Endothelial cell (in vitro differentiated cells): ENCODE results near the gene OSGEPL1. TPM values are rescaled to one million over a fixed set of nuclear protein-coding genes. Genes with fewer than 3 reads are reported as not detected.
"Not testable (repeated sequence)": the region's sequence is repeated elsewhere in the genome, so short reads cannot be mapped to it uniquely, and the experiment has no call there.

ENCODE experiments used
- DNase-seq: peaks from one replicate; pipeline ENCODE4 v3.0.0; 2021; ENCODE audit warnings: low spot score
- H3K27ac Mint-ChIP-seq: one replicate; pipeline ENCODE4 v1.8.0; 2021; ENCODE audit warnings: mixed read lengths, inconsistent platforms; ENCODE audit not compliant: unreplicated experiment
- H3K27me3 Mint-ChIP-seq: one replicate; pipeline ENCODE4 v1.8.0; 2021; ENCODE audit warnings: mild to moderate bottlenecking, moderate library complexity, mixed read lengths, inconsistent platforms; ENCODE audit not compliant: unreplicated experiment
- H3K36me3 Mint-ChIP-seq: one replicate; pipeline ENCODE4 v1.8.0; 2021; ENCODE audit warnings: mild to moderate bottlenecking, low read depth, mixed read lengths, inconsistent platforms; ENCODE audit not compliant: unreplicated experiment
- H3K4me1 Mint-ChIP-seq: one replicate; pipeline ENCODE4 v1.8.0; 2021; ENCODE audit warnings: mild to moderate bottlenecking, mixed read lengths, inconsistent platforms; ENCODE audit not compliant: unreplicated experiment
- H3K4me3 Mint-ChIP-seq: one replicate; pipeline ENCODE4 v1.8.0; 2021; ENCODE audit warnings: mild to moderate bottlenecking, mixed read lengths, inconsistent platforms; ENCODE audit not compliant: unreplicated experiment
- H3K9me3 Mint-ChIP-seq: one replicate; pipeline ENCODE4 v1.8.0; 2021; ENCODE audit warnings: mixed read lengths, inconsistent platforms; ENCODE audit not compliant: unreplicated experiment
- CTCF ChIP-seq: fragments of 200-600 bp; sonication (generic); IDR thresholded peaks from one replicate; pipeline ENCODE4 v1.5.0; 2021; ENCODE audit warnings: antibody characterized with exemption; ENCODE audit not compliant: unreplicated experiment
- total RNA-seq: library from RNA; stranded (reverse); fragmentation: NEBNext Ultra II Directional; extraction: Animal tissue kit (Norgen Biotek cat#: 25700); gene quantifications from one replicate; pipeline ENCODE4 v1.2.1, GENCODE V29; 2021; ENCODE audit not compliant: unreplicated experiment

Gene OSGEPL1
- total RNA-seq, 1 donor from 2014 or later, result 4.2 TPM

DNA sequence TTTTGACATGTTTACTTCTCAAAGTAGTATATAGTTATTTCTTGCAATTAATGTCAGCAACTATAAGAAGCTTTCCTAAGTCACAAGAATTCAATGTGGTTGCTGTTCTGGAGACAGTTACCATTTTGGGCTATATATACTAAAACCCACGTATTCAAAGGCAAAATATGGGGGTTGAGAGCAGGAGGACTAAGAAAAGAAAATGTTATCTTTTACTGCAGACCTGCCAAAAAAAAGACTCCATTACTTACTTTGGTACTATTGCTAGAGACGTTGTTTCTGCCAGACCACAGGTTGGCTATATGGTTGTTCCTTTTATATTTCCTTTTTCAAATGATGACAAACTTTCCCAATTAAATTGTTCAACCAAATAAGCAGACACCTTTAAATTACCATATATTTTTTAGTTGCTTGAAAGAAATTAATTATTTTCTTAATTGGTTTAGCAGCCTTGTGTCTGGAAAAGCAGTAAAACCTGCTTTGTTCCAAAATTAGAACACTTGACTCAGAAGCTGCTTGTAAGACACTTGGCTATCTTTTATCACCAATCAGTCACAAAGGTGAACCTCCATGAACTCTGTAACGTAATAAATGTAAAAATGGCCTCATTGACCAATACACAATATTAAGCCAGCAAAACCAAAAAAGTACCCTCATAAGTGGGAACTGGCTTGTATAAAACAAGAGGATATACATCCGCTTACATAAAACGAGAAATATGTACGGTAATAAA, 8.2 kb upstream of the OSGEPL1 start:
- Mint-ChIP-seq H3K4me3 (no peak overlapping the region), H3K4me1 (no peaks in the 10 kb centered on the region), H3K27ac (no peak overlapping the region), H3K36me3 (peaks cover 8% of the 10 kb centered on the region), H3K9me3 (no peaks in the 10 kb centered on the region), H3K27me3 (peaks cover 1% of the 10 kb centered on the region)
- no peak for TF ChIP-seq CTCF
- no peak for DNase-seq

DNA sequence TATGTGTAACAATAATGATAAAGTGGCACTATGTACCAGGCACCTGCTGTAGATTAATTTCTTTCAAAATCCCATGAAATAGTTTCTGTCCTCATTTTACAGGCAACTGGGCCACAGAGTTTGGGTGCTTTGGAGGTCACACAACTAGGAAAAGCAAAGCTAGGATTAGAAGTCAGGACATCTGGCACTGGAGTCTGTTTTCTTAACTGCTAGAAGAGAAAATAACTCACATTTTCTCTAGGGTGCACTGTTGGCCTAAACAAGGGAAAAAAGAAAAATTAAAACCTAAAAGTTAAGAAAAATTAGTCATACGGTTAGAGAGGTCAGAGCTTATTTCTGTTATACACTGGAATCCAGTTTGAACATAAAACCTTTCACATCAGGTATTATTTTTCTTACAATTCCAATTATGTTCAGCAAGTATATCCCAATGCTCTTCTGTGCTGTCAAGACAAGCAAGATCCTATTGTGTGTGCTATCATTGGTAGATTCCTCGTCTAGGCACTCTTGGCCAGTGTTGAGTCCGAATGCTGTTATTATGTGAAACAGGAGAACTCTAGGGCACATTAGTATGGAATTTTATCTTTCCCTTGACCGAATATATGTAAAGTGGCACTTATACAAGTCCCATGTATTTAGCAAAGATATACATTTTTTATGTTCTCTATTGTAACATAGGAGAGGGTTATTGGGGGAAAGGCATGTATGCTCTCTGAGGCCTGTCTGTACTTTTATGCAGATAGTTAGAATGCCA, 1.5 kb upstream of the OSGEPL1 start:
- H3K27me3 Mint-ChIP-seq, result peaks cover 1% of the 10 kb centered on the region

DNA sequence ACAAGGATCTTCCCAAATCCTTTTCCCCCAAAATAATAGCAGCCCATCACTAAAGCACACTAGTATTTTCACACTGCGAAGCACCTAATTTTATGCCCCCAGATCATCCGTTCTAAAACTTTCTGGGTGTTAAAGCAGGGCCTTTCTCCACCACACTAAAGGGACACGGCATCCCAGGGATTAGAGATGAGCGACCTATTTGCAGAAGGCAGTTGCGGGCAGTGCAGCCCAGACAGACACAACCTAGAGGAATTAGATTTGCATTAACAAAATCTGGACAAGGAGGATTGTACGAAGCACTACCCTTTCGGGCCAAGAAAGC, 402 bp downstream of the OSGEPL1 start:
- DNase-seq, result no peak
- H3K36me3 Mint-ChIP-seq, result peaks cover 6% of the 10 kb centered on the region
- no peak for TF ChIP-seq CTCF
- peak overlapping the region; percentile 89 for H3K4me3 Mint-ChIP-seq
- H3K4me1 Mint-ChIP-seq, result peaks cover 3% of the 10 kb centered on the region
- H3K27me3 Mint-ChIP-seq, result peaks cover 1% of the 10 kb centered on the region
- no peaks in the 10 kb centered on the region for H3K9me3 Mint-ChIP-seq
- peak overlapping the region; percentile 39 for H3K27ac Mint-ChIP-seq

More for the DNA sequence above, 1.5 kb upstream of the OSGEPL1 start:
- no peak for TF ChIP-seq CTCF
- peaks cover 3% of the 10 kb centered on the region for H3K4me1 Mint-ChIP-seq
- peak overlapping the region; percentile 24 for H3K27ac Mint-ChIP-seq
- no peak overlapping the region for H3K4me3 Mint-ChIP-seq
- no peaks in the 10 kb centered on the region for H3K9me3 Mint-ChIP-seq
- no peak for DNase-seq
- peaks cover 8% of the 10 kb centered on the region for H3K36me3 Mint-ChIP-seq

- not testable (repeated sequence) for H3K27ac Mint-ChIP-seq, H3K36me3 Mint-ChIP-seq, H3K9me3 Mint-ChIP-seq, H3K4me1 Mint-ChIP-seq, DNase-seq, H3K4me3 Mint-ChIP-seq, H3K27me3 Mint-ChIP-seq
Observed at GRCh38 chr2:189760154-189760553, 2.4 kb downstream of the OSGEPL1 start.

DNA sequence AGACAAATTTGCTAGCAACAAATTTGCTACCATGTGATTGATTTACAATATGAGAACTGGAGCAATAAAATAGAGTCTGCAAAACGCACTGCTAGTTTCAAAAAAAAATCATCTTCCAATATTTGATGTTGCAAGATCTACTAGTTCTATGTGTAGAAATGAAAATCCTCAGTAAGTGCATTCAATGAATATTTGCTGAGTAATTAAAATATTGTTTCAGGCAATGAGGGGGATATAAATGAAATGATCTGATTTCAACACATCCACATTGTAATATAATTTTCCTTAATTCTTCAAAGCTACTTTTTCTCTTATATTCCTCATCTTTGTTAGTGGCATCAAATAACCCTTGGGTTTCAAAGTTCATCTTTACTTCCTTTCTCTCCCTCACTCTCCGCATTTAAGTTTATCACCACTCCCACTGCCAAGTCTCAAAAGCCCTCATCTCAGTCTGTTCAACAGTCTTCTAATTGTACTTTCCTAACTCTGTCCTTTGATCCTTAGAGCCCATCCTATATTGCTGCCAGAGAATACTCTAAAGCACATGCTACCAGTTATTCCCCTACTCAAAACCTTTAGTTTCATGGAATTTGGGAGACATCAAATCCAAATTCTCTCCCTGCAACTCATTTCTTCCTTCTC, 6.2 kb downstream of the OSGEPL1 start:
- Mint-ChIP-seq H3K4me3 (no peak overlapping the region), H3K9me3 (no peaks in the 10 kb centered on the region), H3K36me3 (no peaks in the 10 kb centered on the region), H3K4me1 (no peaks in the 10 kb centered on the region), H3K27me3 (no peaks in the 10 kb centered on the region), H3K27ac (no peak overlapping the region)
- no peak for TF ChIP-seq CTCF
- DNase-seq, result no peak
